ENCODE results near the gene KRTAP10-7.

KRTAP10-7 gene

GRCh38 chr21:44619886-44620285, 19.5 kb downstream of the KRTAP10-7 start:
- Histone ChIP-seq H3K27me3 (ENCODE audit: control insufficient read depth, low read length) (no peaks in the 10 kb centered on the region), H3K4me3 (ENCODE audit: low read length) (no peak overlapping the region), H3K79me2 (ENCODE audit: control insufficient read depth, low read length) (no peaks in the 10 kb centered on the region), H3K9me2 (replicated peaks; ENCODE audit: control insufficient read depth, low read length) (no peaks in the 10 kb centered on the region), H4K20me1 (ENCODE audit: control insufficient read depth, insufficient read depth, low read depth, low read length) (no peaks in the 10 kb centered on the region), H3K36me3 (ENCODE audit: control insufficient read depth, low read length) (no peaks in the 10 kb centered on the region), H3K27ac (ENCODE audit: low read depth, low read length) (no peak overlapping the region), H3K4me2 (ENCODE audit: low read length) (no peak overlapping the region), H3F3A (ENCODE audit: control insufficient read depth, insufficient read depth) (no peaks in the 10 kb centered on the region), H3K4me1 (ENCODE audit: control insufficient read depth, low read length) (peaks cover 11% of the 10 kb centered on the region), H3K9me3 (ENCODE audit: control insufficient read depth, insufficient read depth, low read length) (peaks cover 23% of the 10 kb centered on the region)
- TF ChIP-seq EZH2phosphoT487 (IDR thresholded peaks at IDR 0.05; ENCODE audit: borderline replicate concordance, low read length), result no peak
- TF ChIP-seq, protein P1, sequence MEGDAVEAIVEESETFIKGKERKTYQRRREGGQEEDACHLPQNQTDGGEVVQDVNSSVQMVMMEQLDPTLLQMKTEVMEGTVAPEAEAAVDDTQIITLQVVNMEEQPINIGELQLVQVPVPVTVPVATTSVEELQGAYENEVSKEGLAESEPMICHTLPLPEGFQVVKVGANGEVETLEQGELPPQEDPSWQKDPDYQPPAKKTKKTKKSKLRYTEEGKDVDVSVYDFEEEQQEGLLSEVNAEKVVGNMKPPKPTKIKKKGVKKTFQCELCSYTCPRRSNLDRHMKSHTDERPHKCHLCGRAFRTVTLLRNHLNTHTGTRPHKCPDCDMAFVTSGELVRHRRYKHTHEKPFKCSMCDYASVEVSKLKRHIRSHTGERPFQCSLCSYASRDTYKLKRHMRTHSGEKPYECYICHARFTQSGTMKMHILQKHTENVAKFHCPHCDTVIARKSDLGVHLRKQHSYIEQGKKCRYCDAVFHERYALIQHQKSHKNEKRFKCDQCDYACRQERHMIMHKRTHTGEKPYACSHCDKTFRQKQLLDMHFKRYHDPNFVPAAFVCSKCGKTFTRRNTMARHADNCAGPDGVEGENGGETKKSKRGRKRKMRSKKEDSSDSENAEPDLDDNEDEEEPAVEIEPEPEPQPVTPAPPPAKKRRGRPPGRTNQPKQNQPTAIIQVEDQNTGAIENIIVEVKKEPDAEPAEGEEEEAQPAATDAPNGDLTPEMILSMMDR (IDR thresholded peaks at IDR 0.05; ENCODE audit: low read depth, low read length, poor library complexity, severe bottlenecking), result no peak

DNA sequence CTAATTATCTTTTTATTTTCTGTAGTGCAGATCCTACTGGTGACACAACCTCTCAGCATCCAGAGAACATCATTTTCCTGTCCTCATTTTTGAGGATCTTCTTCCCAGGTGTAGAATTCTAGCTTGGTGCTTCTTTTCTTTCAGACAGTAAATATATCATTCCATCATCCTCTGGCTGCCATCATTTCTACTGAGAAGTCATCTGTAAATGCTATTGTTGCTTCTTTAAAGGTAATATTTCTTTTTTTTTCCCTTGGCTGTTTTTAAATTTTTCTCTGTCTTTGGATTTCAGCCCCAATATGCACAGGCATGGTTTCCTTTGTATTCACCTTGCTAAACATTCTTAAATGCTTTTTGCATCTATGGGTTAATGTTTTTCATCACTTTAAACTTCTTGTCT, 23.2 kb downstream of the KRTAP10-7 start:
- Histone ChIP-seq H3K9me2 (replicated peaks; ENCODE audit: control insufficient read depth, low read length) (no peaks in the 10 kb centered on the region), H4K20me1 (ENCODE audit: control insufficient read depth, insufficient read depth, low read depth, low read length) (no peaks in the 10 kb centered on the region), H3K4me3 (ENCODE audit: low read length) (no peak overlapping the region), H3K79me2 (ENCODE audit: control insufficient read depth, low read length) (no peaks in the 10 kb centered on the region), H3K9me3 (ENCODE audit: control insufficient read depth, insufficient read depth, low read length) (peaks cover 36% of the 10 kb centered on the region), H3K27ac (ENCODE audit: low read depth, low read length) (no peak overlapping the region), H3K4me1 (ENCODE audit: control insufficient read depth, low read length) (peaks cover 7% of the 10 kb centered on the region), H3K36me3 (ENCODE audit: control insufficient read depth, low read length) (no peaks in the 10 kb centered on the region), H3K4me2 (ENCODE audit: low read length) (no peak overlapping the region), H3F3A (ENCODE audit: control insufficient read depth, insufficient read depth) (no peaks in the 10 kb centered on the region), H3K27me3 (ENCODE audit: control insufficient read depth, low read length) (no peaks in the 10 kb centered on the region)
- TF ChIP-seq, protein P1 (IDR thresholded peaks at IDR 0.05; ENCODE audit: low read depth, low read length, poor library complexity, severe bottlenecking), result no peak
- no peak for TF ChIP-seq EZH2phosphoT487 (IDR thresholded peaks at IDR 0.05; ENCODE audit: borderline replicate concordance, low read length)

DNA sequence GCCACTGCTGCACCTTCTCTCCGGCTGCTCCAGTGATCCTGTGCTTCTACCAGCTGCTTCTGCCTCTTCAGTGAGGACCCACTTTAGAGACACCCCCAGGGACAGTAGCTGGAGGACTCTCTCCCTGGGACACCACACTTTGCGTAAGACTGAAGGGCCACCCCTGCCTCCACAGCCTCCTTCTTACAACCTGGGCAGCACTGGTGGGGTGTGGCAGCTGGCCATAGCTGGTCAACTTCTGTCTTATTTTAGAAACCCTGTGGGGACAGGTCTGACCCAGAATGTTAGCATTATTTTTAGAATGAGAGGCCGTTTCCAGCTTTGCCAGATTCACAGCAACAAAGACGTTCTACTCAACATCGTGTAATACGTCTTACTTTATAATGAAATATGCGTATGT, 25.4 kb downstream of the KRTAP10-7 start:
- no peaks in the 10 kb centered on the region for H3F3A ChIP-seq (ENCODE audit: control insufficient read depth, insufficient read depth)
- H3K4me2 ChIP-seq (ENCODE audit: low read length), result no peak overlapping the region
- H3K27me3 ChIP-seq (ENCODE audit: control insufficient read depth, low read length), result no peaks in the 10 kb centered on the region
- no peaks in the 10 kb centered on the region for H4K20me1 ChIP-seq (ENCODE audit: control insufficient read depth, insufficient read depth, low read depth, low read length)
- H3K36me3 ChIP-seq (ENCODE audit: control insufficient read depth, low read length), result no peaks in the 10 kb centered on the region
- no peaks in the 10 kb centered on the region for H3K9me2 ChIP-seq (replicated peaks; ENCODE audit: control insufficient read depth, low read length)
- H3K79me2 ChIP-seq (ENCODE audit: control insufficient read depth, low read length), result no peaks in the 10 kb centered on the region
- TF ChIP-seq, protein P1 (IDR thresholded peaks at IDR 0.05; ENCODE audit: low read depth, low read length, poor library complexity, severe bottlenecking), result no peak
- TF ChIP-seq EZH2phosphoT487 (IDR thresholded peaks at IDR 0.05; ENCODE audit: borderline replicate concordance, low read length), result no peak
- no peak overlapping the region for H3K27ac ChIP-seq (ENCODE audit: low read depth, low read length)
- peaks cover 46% of the 10 kb centered on the region for H3K9me3 ChIP-seq (ENCODE audit: control insufficient read depth, insufficient read depth, low read length)
- H3K4me3 ChIP-seq (ENCODE audit: low read length), result no peak overlapping the region
- peaks cover 12% of the 10 kb centered on the region for H3K4me1 ChIP-seq (ENCODE audit: control insufficient read depth, low read length)

- Histone ChIP-seq H3K9me3 (ENCODE audit: control insufficient read depth, insufficient read depth, low read length) (peaks cover 49% of the 10 kb centered on the region), H3K4me3 (ENCODE audit: low read length) (no peak overlapping the region), H3K4me2 (ENCODE audit: low read length) (no peak overlapping the region), H3K36me3 (ENCODE audit: control insufficient read depth, low read length) (no peaks in the 10 kb centered on the region), H3K9me2 (replicated peaks; ENCODE audit: control insufficient read depth, low read length) (no peaks in the 10 kb centered on the region), H3K79me2 (ENCODE audit: control insufficient read depth, low read length) (no peaks in the 10 kb centered on the region), H3K4me1 (ENCODE audit: control insufficient read depth, low read length) (peaks cover 12% of the 10 kb centered on the region), H3K27me3 (ENCODE audit: control insufficient read depth, low read length) (no peaks in the 10 kb centered on the region), H4K20me1 (ENCODE audit: control insufficient read depth, insufficient read depth, low read depth, low read length) (no peaks in the 10 kb centered on the region), H3F3A (ENCODE audit: control insufficient read depth, insufficient read depth) (no peaks in the 10 kb centered on the region), H3K27ac (ENCODE audit: low read depth, low read length) (no peak overlapping the region)
- no peak for TF ChIP-seq EZH2phosphoT487 (IDR thresholded peaks at IDR 0.05; ENCODE audit: borderline replicate concordance, low read length)
- TF ChIP-seq, protein P1 (IDR thresholded peaks at IDR 0.05; ENCODE audit: low read depth, low read length, poor library complexity, severe bottlenecking), result no peak
Observed at GRCh38 chr21:44626262-44626661, 25.9 kb downstream of the KRTAP10-7 start.
